ENCODE measurements around the gene E2F4. TPM values are rescaled to one million over a fixed set of nuclear protein-coding genes. Genes with fewer than 3 reads are reported as not detected.

The E2F4 gene
- total RNA-seq, 1 experiment from 2014 or later = 109 TPM

GRCh38 chr16:67190448-67191399 lies 1.2 kb upstream of the E2F4 start:
- peak; percentile 39 for DNase-seq (ENCODE audit: low read depth)

GRCh38 chr16:67191411-67191994 lies 452 bp upstream of the E2F4 start:
- no peak for DNase-seq (ENCODE audit: low read depth)

- DNase-seq (ENCODE audit: low read depth) = no peak
Observed at GRCh38 chr16:67192781-67193361, 916 bp downstream of the E2F4 start.

GRCh38 chr16:67193536-67193935 lies 1.6 kb downstream of the E2F4 start:
- no peak for DNase-seq (ENCODE audit: low read depth)

DNA sequence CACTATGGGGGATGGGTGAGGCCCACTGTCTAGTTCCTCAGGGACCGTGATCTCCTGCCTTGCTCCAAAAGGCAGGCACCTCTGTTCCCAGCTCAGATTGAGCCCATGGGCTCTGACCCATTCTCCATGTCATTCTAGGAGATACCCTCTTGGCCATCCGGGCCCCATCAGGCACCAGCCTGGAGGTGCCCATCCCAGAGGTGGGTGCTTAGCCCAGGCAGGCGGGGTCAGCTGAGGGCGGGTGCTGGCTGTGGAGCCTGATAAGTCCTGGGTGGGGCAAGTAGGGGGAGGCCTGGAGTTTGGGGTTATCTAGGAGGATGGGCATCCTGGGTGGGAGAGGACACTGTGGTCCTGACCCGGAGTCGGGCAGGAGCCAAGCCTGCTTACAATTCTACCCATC lies 2.3 kb downstream of the E2F4 start:
- no peak for DNase-seq (ENCODE audit: low read depth)

GRCh38 chr16:67195676-67196075 lies 3.7 kb downstream of the E2F4 start:
- no peak for DNase-seq (ENCODE audit: low read depth)

DNA sequence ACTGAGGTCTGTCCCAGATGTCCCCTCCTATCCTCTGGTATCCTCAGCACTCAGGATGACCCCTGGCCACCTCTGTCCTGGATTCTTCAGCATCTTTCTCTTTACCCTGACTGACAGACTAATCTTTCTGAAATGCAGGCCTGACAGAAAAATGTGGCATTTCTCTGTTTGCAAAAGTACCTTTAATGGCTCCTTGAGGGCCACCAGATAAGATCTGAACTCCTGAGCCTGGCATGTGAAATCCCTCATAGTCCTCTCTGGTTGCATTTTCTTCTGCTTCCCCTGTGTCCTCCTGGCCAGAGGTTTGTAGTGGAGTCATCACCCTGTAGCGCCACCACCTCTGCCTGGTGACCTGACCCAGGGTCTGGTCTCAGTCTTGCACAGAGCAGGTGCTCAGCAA lies 4.9 kb downstream of the E2F4 start:
- no peak for DNase-seq (ENCODE audit: low read depth)

- DNase-seq (ENCODE audit: low read depth) = no peak
Observed at GRCh38 chr16:67197704-67198103, 5.7 kb downstream of the E2F4 start.

DNA sequence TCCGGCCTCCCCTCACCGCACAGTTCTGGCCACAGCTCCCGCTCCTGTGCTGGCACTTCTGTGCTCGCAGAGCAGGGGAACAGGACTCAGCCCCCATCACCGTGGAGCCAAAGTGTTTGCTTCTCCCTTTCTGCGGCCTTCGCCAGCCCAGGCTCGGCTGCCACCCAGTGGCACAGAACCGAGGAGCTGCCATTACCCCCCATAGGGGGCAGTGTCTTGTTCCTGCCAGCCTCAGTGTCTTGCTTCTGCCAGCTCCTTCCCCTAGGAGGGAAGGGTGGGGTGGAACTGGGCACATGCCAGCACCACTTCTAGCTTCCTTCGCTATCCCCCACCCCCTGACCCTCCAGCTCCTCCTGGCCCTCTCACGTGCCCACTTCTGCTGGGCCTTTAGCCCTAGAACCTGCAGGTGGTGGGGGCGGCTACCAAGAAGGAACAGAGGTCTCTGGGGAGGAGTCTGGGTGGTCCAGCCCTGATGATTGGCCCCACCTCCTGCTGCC lies 6.3 kb downstream of the E2F4 start:
- DNase-seq (ENCODE audit: low read depth) = no peak

DNA sequence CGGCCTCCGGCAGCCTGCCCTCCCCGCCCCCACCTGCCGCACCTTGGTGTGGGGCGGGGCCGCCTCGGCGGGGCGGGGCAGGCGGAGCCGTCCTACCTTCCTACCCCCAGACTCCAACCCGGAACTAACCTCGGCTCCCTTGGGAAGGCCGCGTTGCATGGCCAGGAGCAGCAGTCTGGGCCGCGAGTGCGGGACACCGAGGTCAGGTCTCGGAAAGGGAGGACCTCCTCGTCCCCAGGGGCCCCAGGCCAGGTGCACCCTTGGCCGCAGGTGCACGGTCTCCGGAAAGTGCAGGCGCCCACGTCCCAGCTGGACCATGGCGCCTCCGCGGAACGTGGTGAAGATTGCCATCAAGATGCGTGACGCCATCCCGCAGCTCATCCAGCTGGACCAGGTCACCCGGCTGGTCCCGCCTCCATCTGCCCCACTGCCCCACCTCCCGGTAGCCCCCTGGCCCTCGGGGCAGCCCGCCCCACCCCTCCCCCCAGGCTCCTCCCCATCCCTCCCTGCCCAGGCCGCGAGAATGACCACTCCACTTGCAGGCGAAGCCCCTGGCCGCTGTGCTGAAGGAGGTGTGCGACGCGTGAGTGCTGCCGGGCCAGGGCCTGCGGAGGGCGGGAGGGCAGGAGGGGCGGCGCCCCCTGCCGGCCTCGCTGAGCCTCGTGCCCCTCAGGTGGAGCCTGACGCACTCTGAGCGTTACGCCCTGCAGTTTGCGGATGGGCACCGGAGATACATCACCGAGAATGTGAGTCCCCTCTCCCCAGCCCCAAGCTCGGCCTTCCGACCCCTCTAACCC lies 7.3 kb downstream of the E2F4 start, which contains the start of gene ELMO3:
TSS of gene ELMO3 (plus strand) at position 121 of the 797 bp plus-strand sequence. CDS start at position 317, 196 bp downstream.
- DNase-seq (ENCODE audit: low read depth) = no peak

GRCh38 chr16:67199808-67200198 lies 7.8 kb downstream of the E2F4 start:
- no peak for DNase-seq (ENCODE audit: low read depth)

- DNase-seq (ENCODE audit: low read depth) = no peak
Observed at GRCh38 chr16:67200491-67200890, 8.5 kb downstream of the E2F4 start.

DNA sequence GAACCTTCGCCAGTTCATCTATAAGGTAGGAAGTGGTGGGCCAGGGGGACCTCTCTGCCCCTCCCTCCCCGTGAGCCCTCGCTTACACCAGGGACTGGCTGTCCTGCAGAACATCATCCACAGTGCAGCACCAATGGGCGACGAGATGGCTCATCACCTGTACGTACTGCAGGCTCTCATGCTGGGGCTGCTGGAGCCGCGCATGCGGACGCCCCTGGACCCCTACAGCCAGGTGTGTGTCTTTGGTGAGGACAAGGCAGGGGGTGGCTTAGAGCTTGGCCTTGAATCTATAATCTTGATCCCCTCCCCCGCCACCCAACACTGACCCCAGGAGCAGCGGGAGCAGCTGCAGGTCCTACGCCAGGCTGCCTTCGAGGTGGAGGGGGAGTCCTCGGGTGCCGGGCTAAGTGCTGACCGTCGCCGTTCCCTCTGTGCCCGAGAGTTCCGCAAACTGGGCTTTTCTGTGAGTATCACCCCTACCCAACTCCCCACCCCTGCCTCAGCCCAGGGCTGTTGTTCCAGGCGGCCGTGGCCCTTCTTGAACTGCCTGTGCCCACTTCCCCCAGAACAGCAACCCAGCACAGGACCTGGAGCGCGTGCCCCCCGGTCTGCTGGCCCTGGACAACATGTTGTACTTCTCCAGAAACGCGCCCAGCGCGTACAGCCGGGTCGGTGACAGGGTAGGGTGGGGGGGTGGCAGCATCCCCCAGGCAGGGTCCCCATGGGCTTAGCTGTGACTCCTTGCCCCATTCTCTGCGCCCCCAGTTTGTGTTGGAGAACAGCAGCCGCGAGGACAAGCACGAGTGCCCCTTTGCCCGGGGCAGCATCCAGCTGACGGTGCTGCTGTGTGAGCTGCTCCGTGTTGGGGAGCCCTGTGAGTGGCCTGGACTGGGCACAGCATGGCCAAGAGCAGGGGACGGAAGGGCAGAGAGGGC lies 9.7 kb downstream of the E2F4 start:
- DNase-seq (ENCODE audit: low read depth) = no peak

DNA sequence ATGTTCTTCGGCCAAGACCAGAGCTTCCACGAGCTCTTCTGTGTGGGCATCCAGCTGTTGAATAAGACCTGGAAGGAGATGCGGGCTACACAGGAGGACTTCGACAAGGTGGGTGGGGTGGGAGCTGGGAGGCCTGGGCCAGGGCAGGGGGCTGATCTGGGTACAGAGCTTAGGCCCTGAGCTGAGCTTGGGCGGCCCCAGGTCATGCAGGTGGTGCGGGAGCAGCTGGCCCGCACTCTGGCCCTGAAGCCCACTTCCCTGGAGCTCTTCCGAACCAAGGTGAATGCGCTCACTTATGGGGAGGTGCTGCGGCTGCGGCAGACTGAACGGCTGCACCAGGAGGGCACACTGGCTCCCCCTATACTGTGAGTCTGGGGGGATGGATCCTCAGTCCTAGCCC lies 10.5 kb downstream of the E2F4 start:
- DNase-seq (ENCODE audit: low read depth) = no peak

DNA sequence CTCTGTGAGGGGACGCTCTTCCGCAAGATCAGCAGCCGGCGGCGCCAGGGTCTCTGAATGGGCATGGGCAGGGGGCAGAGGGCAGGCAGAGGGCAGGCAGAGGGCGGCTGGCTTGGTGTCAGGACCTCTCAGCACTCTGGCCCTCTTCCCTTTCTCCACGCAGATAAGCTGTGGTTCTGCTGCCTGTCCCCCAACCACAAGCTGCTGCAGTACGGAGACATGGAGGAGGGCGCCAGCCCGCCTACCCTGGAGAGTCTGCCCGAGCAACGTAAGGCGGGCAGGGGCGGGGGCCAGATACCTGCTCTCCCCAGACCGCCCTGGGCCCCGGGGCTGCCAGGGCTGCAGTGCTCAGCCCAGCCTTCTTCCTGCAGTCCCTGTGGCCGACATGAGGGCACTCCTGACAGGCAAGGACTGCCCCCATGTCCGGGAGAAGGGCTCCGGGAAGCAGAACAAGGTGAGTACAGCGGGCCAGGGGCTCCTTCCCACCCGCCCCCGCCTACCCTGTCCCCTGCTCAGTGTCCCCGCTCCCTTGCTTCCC lies 11.1 kb downstream of the E2F4 start:
- no peak for DNase-seq (ENCODE audit: low read depth)

GRCh38 chr16:67204076-67204475 lies 12.1 kb downstream of the E2F4 start:
- DNase-seq (ENCODE audit: low read depth) = no peak

GRCh38 chr16:67206129-67206837 lies 14.3 kb downstream of the E2F4 start:
- no peak for DNase-seq (ENCODE audit: low read depth)

- DNase-seq (ENCODE audit: low read depth) = no peak
Observed at GRCh38 chr16:67206838-67207248, 14.9 kb downstream of the E2F4 start.

- DNase-seq (ENCODE audit: low read depth) = peak; percentile 59
Observed at GRCh38 chr16:67207249-67208091, 15.5 kb downstream of the E2F4 start.
